ENCODE data around the gene HCAR3.
"Not testable (repeated sequence)": the region's sequence is repeated elsewhere in the genome, so short reads cannot be mapped to it uniquely, and the experiment has no call there.

Gene HCAR3

GRCh38 chr12:122716658-122717057 is at the start of gene HCAR3:
Gene HCAR3 (minus strand): TSS chr12:122716811. CDS start chr12:122716737, 74 bp downstream.
- not testable (repeated sequence) for DNase-seq (ENCODE audit: low spot score)

GRCh38 chr12:122757568-122757967 is 41.0 kb upstream of the HCAR3 start:
- DNase-seq (ENCODE audit: low spot score), result no peak

GRCh38 chr12:122754790-122755189 is 38.2 kb upstream of the HCAR3 start:
- no peak for DNase-seq (ENCODE audit: low spot score)

- no peak for DNase-seq (ENCODE audit: low spot score)
Observed at GRCh38 chr12:122753319-122753650, 36.7 kb upstream of the HCAR3 start.

GRCh38 chr12:122752464-122753318 is 36.1 kb upstream of the HCAR3 start, which contains the start of gene DENR:
Gene DENR (plus strand): TSS chr12:122752824. CDS start chr12:122753702, 878 bp downstream.
- DNase-seq (ENCODE audit: low spot score), result peak; percentile 98

- not testable (repeated sequence) for DNase-seq (ENCODE audit: low spot score)
Observed at GRCh38 chr12:122750781-122751515, 34.3 kb upstream of the HCAR3 start.

- no peak for DNase-seq (ENCODE audit: low spot score)
Observed at GRCh38 chr12:122749569-122750332, 33.1 kb upstream of the HCAR3 start.

- no peak for DNase-seq (ENCODE audit: low spot score)
Observed at GRCh38 chr12:122747224-122748135, 30.9 kb upstream of the HCAR3 start.

- DNase-seq (ENCODE audit: low spot score), result no peak
Observed at GRCh38 chr12:122743895-122744525, 27.4 kb upstream of the HCAR3 start.

GRCh38 chr12:122740351-122740750 is 23.7 kb upstream of the HCAR3 start:
- DNase-seq (ENCODE audit: low spot score), result no peak

- no peak for DNase-seq (ENCODE audit: low spot score)
Observed at GRCh38 chr12:122738571-122738970, 22.0 kb upstream of the HCAR3 start.

- DNase-seq (ENCODE audit: low spot score), result no peak
Observed at GRCh38 chr12:122732611-122733010, 16.0 kb upstream of the HCAR3 start.

- DNase-seq (ENCODE audit: low spot score), result no peak
Observed at GRCh38 chr12:122732170-122732569, 15.6 kb upstream of the HCAR3 start.

GRCh38 chr12:122730215-122731014 is 13.8 kb upstream of the HCAR3 start, which contains the start of gene HCAR1:
Gene HCAR1 (minus strand): TSS chr12:122730844. CDS start chr12:122730339, 505 bp downstream.
- DNase-seq (ENCODE audit: low spot score), result no peak

- DNase-seq (ENCODE audit: low spot score), result no peak
Observed at GRCh38 chr12:122729583-122730214, 13.1 kb upstream of the HCAR3 start.

- no peak for DNase-seq (ENCODE audit: low spot score)
Observed at GRCh38 chr12:122726080-122726558, 9.5 kb upstream of the HCAR3 start.

- DNase-seq (ENCODE audit: low spot score), result no peak
Observed at GRCh38 chr12:122725452-122726079, 9.0 kb upstream of the HCAR3 start.

GRCh38 chr12:122724641-122725243 is 8.1 kb upstream of the HCAR3 start:
- DNase-seq (ENCODE audit: low spot score), result no peak
